Putamen (tissue), 1 donor: ENCODE data around the gene WNK2.

Experiments
- DNase-seq: peaks from one replicate; pipeline ENCODE4 v3.0.0-alpha.2; 2016; ENCODE audit warnings: low spot score

Gene WNK2

GRCh38 chr9:93295456-93296076 lies 111.6 kb downstream of the WNK2 start:
- DNase-seq, result no peak

GRCh38 chr9:93296889-93297480 lies 113.0 kb downstream of the WNK2 start:
- no peak for DNase-seq

- no peak for DNase-seq
Observed at GRCh38 chr9:93297659-93298497, 113.9 kb downstream of the WNK2 start.

- DNase-seq, result no peak
Observed at GRCh38 chr9:93298498-93299417, 114.8 kb downstream of the WNK2 start.

GRCh38 chr9:93299418-93300174 lies 115.7 kb downstream of the WNK2 start:
- DNase-seq, result no peak

- DNase-seq, result no peak
Observed at GRCh38 chr9:93300175-93300572, 116.2 kb downstream of the WNK2 start.

- no peak for DNase-seq
Observed at GRCh38 chr9:93300585-93301081, 116.7 kb downstream of the WNK2 start.

GRCh38 chr9:93301291-93301811 lies 117.4 kb downstream of the WNK2 start:
- no peak for DNase-seq

GRCh38 chr9:93301911-93302541 lies 118.1 kb downstream of the WNK2 start:
- DNase-seq, result no peak

- no peak for DNase-seq
Observed at GRCh38 chr9:93302586-93303257, 118.8 kb downstream of the WNK2 start.

GRCh38 chr9:93303258-93303771 lies 119.4 kb downstream of the WNK2 start:
- no peak for DNase-seq

- DNase-seq, result no peak
Observed at GRCh38 chr9:93303806-93304573, 120.1 kb downstream of the WNK2 start.

- peak; percentile 47 for DNase-seq
Observed at GRCh38 chr9:93304574-93305496, 120.9 kb downstream of the WNK2 start.

- no peak for DNase-seq
Observed at GRCh38 chr9:93305497-93306020, 121.6 kb downstream of the WNK2 start.

GRCh38 chr9:93306081-93306480 lies 122.1 kb downstream of the WNK2 start:
- no peak for DNase-seq

- DNase-seq, result no peak
Observed at GRCh38 chr9:93306579-93307091, 122.7 kb downstream of the WNK2 start.

- DNase-seq, result no peak
Observed at GRCh38 chr9:93307468-93308157, 123.7 kb downstream of the WNK2 start.
